AG04449 (cell line): Measurements from ENCODE around the gene FCHSD2.

Source experiments
- CTCF ChIA-PET: fragments of 350-600 bp; formaldehyde crosslinking; extraction: SDS; loops from one replicate; lab custom pipeline; 2021; ENCODE audit warnings: antibody characterized with exemption; lab: Yijun Ruan, JAX
- POLR2A ChIA-PET: fragments of 400-600, 350-600 bp; formaldehyde crosslinking; extraction: SDS; loops from one replicate; lab custom pipeline; 2020; ENCODE audit warnings: antibody characterized with exemption, inconsistent platforms; lab: Yijun Ruan, JAX
- DNase-seq: peaks from one replicate; pipeline ENCODE4 v3.0.0-alpha.2; 2010; ENCODE audit warnings: low read depth, low spot score
- H3K4me3 ChIP-seq: 2 replicates; pipeline ENCODE4 v1.5.1; 2011; ENCODE audit warnings: low read depth, mild to moderate bottlenecking, control low read depth, low read length
- TF ChIP-seq, protein P1 (sequence below): IDR thresholded peaks from one replicate; pipeline ENCODE4 v1.5.1; 2011; ENCODE audit warnings: mild to moderate bottlenecking, moderate library complexity, low read length, control low read depth, inconsistent platforms; ENCODE audit not compliant: insufficient read depth; ENCODE audit errors: missing control alignments

Gene FCHSD2

DNA sequence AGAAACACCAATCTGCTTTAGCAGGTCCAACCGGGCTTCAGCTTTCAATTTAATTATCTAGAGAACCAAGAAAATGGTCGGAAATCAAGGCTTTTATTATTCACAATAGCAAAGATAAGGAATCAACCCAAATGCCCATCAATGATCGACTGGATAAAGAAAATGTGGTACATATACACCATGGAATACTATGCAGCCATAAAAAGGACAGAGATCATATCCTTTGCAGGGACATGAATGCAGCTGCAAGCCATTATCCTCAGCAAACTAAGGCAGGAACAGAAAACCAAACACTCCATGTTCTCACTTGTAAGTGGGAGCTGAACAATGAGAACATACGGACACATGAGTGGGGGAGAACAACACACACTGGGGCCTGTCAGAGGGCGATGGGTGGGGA, 274.1 kb downstream of the FCHSD2 start:
- CTCF ChIA-PET, result interaction anchor here (0.8 to 1.3 kb wide), 3 partner anchors 35 to 143 kb away, joined by 3 read pairs; no protein-coding TSS in a partner anchor
- POLR2A ChIA-PET, result no interaction called here
- no peak overlapping the region for H3K4me3 ChIP-seq
- DNase-seq, result no peak
- TF ChIP-seq, protein P1, sequence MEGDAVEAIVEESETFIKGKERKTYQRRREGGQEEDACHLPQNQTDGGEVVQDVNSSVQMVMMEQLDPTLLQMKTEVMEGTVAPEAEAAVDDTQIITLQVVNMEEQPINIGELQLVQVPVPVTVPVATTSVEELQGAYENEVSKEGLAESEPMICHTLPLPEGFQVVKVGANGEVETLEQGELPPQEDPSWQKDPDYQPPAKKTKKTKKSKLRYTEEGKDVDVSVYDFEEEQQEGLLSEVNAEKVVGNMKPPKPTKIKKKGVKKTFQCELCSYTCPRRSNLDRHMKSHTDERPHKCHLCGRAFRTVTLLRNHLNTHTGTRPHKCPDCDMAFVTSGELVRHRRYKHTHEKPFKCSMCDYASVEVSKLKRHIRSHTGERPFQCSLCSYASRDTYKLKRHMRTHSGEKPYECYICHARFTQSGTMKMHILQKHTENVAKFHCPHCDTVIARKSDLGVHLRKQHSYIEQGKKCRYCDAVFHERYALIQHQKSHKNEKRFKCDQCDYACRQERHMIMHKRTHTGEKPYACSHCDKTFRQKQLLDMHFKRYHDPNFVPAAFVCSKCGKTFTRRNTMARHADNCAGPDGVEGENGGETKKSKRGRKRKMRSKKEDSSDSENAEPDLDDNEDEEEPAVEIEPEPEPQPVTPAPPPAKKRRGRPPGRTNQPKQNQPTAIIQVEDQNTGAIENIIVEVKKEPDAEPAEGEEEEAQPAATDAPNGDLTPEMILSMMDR, result no peak

DNA sequence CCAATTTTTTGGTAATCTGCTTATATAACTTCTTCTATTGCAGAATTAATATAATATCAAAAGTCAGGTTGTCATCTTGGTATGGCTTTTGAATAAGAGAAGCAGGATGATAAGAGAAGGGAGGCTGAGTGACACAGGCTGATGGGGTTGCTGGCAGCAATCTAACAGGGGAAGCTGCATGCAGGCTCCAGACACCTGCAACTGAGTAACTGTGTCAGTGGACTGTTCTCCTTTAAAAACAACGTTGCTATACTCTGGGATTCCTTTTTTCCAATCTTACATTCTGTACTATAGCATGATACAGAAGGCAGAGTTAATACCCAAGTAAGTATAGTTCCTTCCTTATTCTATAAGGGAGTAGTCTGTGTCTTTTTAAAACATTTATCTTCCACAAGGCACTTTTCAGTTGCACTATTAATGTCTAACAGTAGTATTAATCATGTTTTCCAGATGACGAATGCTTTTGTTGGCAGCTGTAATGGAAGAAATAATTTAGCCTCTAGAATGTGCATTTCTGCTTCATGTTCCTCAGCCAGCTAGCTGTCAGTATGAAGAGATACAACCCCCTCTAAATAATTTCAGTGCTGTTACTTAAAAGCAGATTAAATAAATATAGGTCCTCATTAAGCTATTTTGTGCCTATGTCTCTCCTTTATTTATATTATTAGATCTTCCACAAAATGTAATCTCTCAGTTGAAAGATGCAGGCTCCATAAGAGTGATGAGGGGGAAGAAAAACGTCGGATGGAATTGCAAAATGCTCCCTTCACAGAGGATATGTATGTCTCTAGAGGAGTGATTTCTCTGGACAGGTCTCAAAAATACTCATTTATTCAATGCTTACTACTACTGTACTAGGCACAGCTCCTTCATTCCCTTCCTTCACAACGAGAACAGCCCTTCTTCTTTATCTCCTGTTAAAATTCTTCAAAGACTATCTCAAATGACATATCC, 277.1 kb downstream of the FCHSD2 start:
- POLR2A ChIA-PET, result interaction anchor here (0.8 to 1.5 kb wide), 2 partner anchors 13 to 24 kb away, joined by 3 to 4 read pairs; no protein-coding TSS in a partner anchor
- no peak overlapping the region for H3K4me3 ChIP-seq
- TF ChIP-seq, protein P1, result no peak
- CTCF ChIA-PET, result interaction anchor here (0.9 to 1.5 kb wide), 5 partner anchors 17 to 424 kb away, joined by 3 to 6 read pairs (median 3); no protein-coding TSS in a partner anchor
- no peak for DNase-seq

DNA sequence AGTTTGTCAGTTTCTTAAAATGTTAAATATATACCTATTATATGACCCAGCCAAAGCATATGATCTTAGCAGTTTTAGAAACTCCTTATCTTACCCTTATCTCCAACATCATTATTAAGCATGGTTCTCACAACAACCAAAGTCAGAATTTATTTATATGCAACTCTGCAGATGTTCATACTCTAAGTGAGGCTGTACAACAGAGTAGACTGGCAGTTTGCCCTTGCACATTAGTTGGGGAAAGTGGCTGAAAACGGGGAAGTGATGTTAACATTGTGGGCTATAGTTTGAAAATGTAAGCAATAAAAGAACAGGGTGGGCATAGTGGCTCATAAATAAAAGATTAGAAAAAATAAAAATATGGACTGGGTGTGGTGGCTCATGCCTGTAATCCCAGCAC, 278.2 kb downstream of the FCHSD2 start:
- no peak overlapping the region for H3K4me3 ChIP-seq
- ChIA-PET CTCF (interaction anchor here (0.6 to 1.5 kb wide), 2 partner anchors 31 to 314 kb away, joined by 3 to 6 read pairs; no protein-coding TSS in a partner anchor), POLR2A (interaction anchor here (0.6 kb wide), 1 partner anchor 307 kb away, joined by 4 read pairs; no protein-coding TSS in a partner anchor)
- TF ChIP-seq, protein P1, result no peak
- DNase-seq, result no peak

DNA sequence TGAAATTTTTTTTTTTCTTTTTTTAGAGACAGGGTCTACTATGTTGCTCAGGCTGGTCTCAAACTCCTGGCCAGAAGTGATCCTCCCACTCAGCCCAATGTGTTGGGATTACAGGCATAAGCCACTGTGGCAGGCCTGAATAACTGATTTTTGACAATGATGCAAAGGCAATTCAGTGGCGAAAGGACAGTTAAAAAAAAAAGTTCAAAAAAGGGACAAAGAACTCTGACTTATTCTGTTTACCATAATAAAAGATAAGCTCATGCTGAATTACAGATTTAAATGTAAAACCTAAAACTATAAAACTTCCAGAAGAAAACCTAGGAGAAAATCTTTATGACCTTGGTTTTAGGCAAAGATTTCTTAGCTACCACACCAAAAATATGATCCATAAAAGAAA, 279.0 kb downstream of the FCHSD2 start:
- CTCF ChIA-PET, result interaction anchor here (0.6 to 0.7 kb wide), 3 partner anchors 315 to 458 kb away, joined by 3 read pairs; no protein-coding TSS in a partner anchor

DNA sequence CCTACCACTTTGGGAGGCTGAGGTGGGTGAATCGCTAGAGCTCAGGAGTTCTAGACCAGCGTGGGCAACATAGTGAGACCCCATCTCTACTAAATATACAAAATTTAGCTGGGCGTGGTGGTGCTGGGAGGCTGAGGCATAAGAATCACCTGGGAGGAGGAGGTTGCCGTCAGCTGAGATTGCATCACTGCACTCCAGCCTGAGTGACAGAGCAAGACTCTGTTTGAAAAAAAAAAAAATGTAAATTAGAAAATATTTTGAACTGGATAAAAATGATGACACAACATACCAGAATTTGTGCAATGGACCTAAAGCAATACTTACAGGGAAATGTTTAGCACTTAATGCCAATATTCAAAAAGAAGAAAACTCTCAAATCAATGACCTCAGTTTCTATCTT, 281.5 kb downstream of the FCHSD2 start:
- CTCF ChIA-PET, result interaction anchor here (0.7 to 1.7 kb wide), 7 partner anchors 14 to 299 kb away, joined by 3 to 6 read pairs (median 3); no protein-coding TSS in a partner anchor
- DNase-seq, result no peak
- TF ChIP-seq, protein P1, result no peak

More for the DNA sequence above, 279.0 kb downstream of the FCHSD2 start:
- POLR2A ChIA-PET, result interaction anchor here (0.6 kb wide), 1 partner anchor 308 kb away, joined by 4 read pairs; no protein-coding TSS in a partner anchor
- H3K4me3 ChIP-seq, result no peak overlapping the region
- no peak for DNase-seq
- TF ChIP-seq, protein P1, result no peak

DNA sequence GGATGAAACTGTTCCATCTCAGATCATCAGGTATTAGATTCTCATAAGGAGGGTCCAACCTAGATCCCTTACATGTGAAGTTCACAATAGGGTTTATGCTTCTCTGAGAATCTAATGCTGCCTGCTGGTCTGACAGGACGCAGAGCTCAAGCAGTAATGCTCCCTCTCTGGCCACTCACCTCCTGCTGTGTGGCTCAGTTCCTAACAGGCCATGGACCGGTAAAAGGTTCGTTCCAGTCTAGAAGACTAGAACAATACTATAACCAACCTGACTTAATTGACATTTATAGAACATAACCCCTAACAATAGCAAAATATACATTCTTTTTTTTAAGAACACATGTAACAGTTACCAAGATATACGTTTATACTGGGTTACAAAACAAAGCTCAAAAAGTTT, 282.1 kb downstream of the FCHSD2 start:
- POLR2A ChIA-PET, result no interaction called here
- no peak for DNase-seq
- no peak overlapping the region for H3K4me3 ChIP-seq
- TF ChIP-seq, protein P1, result no peak
- CTCF ChIA-PET, result interaction anchor here (0.7 to 1.7 kb wide), 8 partner anchors 15 to 299 kb away, joined by 3 to 6 read pairs (median 3); no protein-coding TSS in a partner anchor

More for the DNA sequence above, 281.5 kb downstream of the FCHSD2 start:
- POLR2A ChIA-PET, result no interaction called here
- no peak overlapping the region for H3K4me3 ChIP-seq
